ENCODE results near the gene MPZL1.

MPZL1 gene

GRCh38 chr1:167786502-167786901 is 64.7 kb downstream of the MPZL1 start:
- no peak for DNase-seq
- Mint-ChIP-seq H3K9me3 (peaks cover 5% of the 10 kb centered on the region), H3K4me3 (no peak overlapping the region), H3K27me3 (ENCODE audit: low read depth, poor library complexity) (no peaks in the 10 kb centered on the region), H3K4me1 (peaks cover 17% of the 10 kb centered on the region), H3K36me3 (ENCODE audit: low read depth) (peaks cover 91% of the 10 kb centered on the region), H3K27ac (peak overlapping the region; percentile 58)
- TF ChIP-seq CTCF (IDR thresholded peaks at IDR 0.05), result no peak

- Mint-ChIP-seq H3K4me1 (peaks cover 25% of the 10 kb centered on the region), H3K27me3 (ENCODE audit: low read depth, poor library complexity) (no peaks in the 10 kb centered on the region), H3K9me3 (no peaks in the 10 kb centered on the region), H3K36me3 (ENCODE audit: low read depth) (peaks cover 88% of the 10 kb centered on the region), H3K27ac (peak overlapping the region; percentile 79), H3K4me3 (no peak overlapping the region)
- no peak for TF ChIP-seq CTCF (IDR thresholded peaks at IDR 0.05)
- DNase-seq, result no peak
Observed at GRCh38 chr1:167789501-167789900, 67.7 kb downstream of the MPZL1 start.

- H3K9me3 Mint-ChIP-seq, result no peaks in the 10 kb centered on the region
- H3K36me3 Mint-ChIP-seq (ENCODE audit: low read depth), result peaks cover 82% of the 10 kb centered on the region
- peaks cover 25% of the 10 kb centered on the region for H3K4me1 Mint-ChIP-seq
- no peaks in the 10 kb centered on the region for H3K27me3 Mint-ChIP-seq (ENCODE audit: low read depth, poor library complexity)
- no peak overlapping the region for H3K27ac Mint-ChIP-seq
- no peak for TF ChIP-seq CTCF (IDR thresholded peaks at IDR 0.05)
- H3K4me3 Mint-ChIP-seq, result no peak overlapping the region
- no peak for DNase-seq
Observed at GRCh38 chr1:167790117-167790516, 68.3 kb downstream of the MPZL1 start.

DNA sequence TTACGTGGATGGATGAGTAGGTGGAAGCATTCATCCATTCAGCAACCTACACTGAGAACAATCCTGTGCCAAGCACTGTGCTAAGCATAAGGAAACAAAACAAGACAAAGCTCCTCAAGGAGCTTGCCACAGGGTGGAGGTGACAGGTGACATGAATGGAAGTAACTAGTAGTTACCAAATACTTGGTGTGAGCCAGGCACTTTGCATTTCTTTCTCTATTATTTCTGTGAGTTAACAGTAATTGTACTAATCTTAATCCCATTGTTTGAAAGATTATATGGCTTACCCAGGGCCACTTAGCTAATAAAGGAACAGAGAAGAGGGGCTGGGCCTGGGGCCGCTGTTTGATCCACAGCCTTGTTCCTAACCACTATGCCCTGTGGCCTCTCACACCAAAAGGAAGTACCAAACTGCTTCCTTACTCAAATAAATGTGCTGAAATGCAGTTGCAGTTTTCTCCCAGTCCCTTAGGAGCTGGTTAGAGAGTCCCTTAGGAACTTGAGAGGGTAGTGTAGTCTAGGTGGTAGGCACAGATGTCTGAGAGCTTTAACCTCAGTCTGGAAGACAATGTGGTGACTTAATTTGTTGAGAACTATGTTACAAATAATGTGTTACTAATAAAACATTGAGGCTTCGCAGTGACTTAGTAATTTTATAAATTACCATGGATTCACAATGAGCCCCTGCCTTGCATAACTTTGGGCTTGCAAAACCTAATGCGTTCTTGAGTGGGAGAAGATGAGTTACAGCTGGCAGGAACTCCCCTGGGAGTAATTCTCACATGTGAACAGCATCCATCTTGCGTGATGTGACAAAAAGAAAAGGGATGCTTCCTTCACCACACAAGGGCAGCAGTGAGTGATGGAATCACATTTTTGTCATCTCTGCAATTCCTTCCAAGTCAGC is 69.8 kb downstream of the MPZL1 start:
- H3K27ac Mint-ChIP-seq, result peak overlapping the region; percentile 63
- H3K4me3 Mint-ChIP-seq, result no peak overlapping the region
- H3K4me1 Mint-ChIP-seq, result peaks cover 37% of the 10 kb centered on the region
- no peak for TF ChIP-seq CTCF (IDR thresholded peaks at IDR 0.05)
- peaks cover 70% of the 10 kb centered on the region for H3K36me3 Mint-ChIP-seq (ENCODE audit: low read depth)
- no peaks in the 10 kb centered on the region for H3K27me3 Mint-ChIP-seq (ENCODE audit: low read depth, poor library complexity)
- peak; percentile 41 for DNase-seq
- H3K9me3 Mint-ChIP-seq, result no peaks in the 10 kb centered on the region

GRCh38 chr1:167792188-167792565 is 70.4 kb downstream of the MPZL1 start:
- TF ChIP-seq CTCF (IDR thresholded peaks at IDR 0.05), result no peak
- DNase-seq, result no peak
- Mint-ChIP-seq H3K9me3 (no peaks in the 10 kb centered on the region), H3K36me3 (ENCODE audit: low read depth) (peaks cover 63% of the 10 kb centered on the region), H3K27me3 (ENCODE audit: low read depth, poor library complexity) (no peaks in the 10 kb centered on the region), H3K4me1 (peaks cover 44% of the 10 kb centered on the region), H3K27ac (peak overlapping the region; percentile 63), H3K4me3 (no peak overlapping the region)

DNA sequence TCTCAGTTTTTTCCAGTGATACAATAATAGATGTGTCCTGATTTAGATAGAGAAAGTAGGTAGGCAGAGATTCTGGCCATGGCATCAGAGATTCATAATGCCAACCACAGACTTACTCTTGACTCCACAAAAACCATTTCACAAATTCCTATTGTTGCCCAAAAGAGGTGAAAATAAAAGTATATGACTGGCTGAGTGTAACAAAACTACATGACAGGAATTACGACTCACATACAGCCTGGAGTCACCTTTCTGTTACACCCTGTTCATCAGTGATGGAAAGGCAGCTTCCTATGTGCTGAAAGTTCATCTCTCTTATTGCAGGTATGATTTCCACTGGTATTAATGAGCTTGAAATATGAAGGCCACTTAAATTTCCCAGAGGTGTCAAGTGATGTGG is 72.3 kb downstream of the MPZL1 start:
- H3K4me3 Mint-ChIP-seq, result no peak overlapping the region
- H3K36me3 Mint-ChIP-seq (ENCODE audit: low read depth), result peaks cover 45% of the 10 kb centered on the region
- H3K27ac Mint-ChIP-seq, result no peak overlapping the region

More for the DNA sequence above, 72.3 kb downstream of the MPZL1 start:
- TF ChIP-seq CTCF (IDR thresholded peaks at IDR 0.05), result no peak
- Mint-ChIP-seq H3K4me1 (peaks cover 41% of the 10 kb centered on the region), H3K9me3 (no peaks in the 10 kb centered on the region), H3K27me3 (ENCODE audit: low read depth, poor library complexity) (no peaks in the 10 kb centered on the region)
- no peak for DNase-seq
